Dermis blood vessel endothelial cell (primary cell): Measurements from ENCODE around the gene ADGRL4. TPM values are rescaled to one million over a fixed set of nuclear protein-coding genes. Genes with fewer than 3 reads are reported as not detected.
"Not testable (repeated sequence)": the region's sequence is repeated elsewhere in the genome, so short reads cannot be mapped to it uniquely, and the experiment has no call there.

Experiments used
- DNase-seq: peaks from one replicate; pipeline ENCODE4 v3.0.0; 2010
- total RNA-seq: library from RNA; depleted of rRNA; stranded (reverse); fragments of >200 nt; gene quantifications from 2 replicates; pipeline ENCODE4 v1.2.3, GENCODE V29; 2014

The ADGRL4 gene
- total RNA-seq, 1 donor from 2014 or later = 157 TPM

- DNase-seq = no peak
Observed at GRCh38 chr1:78916986-78917385, 89.5 kb downstream of the ADGRL4 start.

DNA sequence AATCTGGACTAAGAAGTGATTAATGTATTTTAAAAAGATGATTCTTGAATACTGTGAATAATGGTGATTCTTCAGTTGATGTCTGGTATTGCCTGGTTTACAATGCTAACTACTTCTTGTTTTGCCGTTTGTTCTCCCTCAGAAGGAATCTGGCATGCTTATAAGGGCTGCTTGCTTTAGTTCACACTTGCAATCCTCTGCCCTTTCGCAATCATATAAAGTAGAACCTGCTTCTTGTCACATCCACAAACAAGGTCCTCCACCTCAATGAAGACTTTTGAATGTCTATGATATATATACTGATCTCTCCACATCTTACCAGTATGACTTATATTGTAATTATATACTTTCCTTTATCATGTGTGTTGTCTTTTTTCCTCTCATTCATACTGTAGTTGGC lies 92.6 kb downstream of the ADGRL4 start:
- DNase-seq = no peak

DNA sequence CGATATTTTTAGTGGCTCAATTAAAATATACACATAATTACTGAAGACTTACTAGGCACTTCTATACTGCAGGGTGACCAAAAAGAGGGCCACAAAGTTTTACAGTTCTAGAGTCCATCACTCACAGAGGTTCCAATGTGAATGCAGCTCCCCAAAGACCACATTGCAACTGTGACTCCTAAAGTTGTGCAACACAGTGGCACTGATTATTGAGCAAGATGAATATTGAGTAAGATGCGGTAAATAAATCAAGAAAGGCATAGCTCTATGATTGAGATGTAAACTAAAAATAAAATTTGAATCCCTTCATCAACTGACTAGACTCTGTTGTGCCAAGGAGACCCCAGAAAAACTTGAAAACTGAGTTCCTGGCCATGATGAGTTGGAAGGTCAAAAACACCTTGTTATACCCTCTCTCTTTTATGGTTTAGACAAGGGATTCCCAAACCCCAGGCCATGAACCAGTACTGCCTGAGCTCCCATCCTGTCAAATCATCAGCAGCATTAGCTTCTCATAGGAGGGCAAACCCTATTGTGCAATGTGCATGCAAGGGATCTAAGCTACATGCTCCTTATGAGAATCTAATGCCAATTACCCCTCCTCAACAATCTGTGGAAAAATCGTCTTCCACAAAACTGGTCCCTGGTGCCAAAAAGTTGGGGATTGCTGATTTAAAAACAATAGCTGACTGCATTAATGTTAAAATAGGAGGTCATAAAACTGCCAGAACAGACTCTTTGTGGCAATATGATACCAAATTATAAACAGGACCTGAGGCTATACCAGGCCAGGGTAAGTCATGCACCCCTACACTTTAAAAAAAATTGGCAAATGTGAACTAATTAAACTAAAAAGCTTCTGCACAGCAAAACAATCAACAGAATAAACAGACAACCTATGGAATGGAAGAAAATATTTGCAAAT lies 94.3 kb downstream of the ADGRL4 start:
- no peak for DNase-seq

DNA sequence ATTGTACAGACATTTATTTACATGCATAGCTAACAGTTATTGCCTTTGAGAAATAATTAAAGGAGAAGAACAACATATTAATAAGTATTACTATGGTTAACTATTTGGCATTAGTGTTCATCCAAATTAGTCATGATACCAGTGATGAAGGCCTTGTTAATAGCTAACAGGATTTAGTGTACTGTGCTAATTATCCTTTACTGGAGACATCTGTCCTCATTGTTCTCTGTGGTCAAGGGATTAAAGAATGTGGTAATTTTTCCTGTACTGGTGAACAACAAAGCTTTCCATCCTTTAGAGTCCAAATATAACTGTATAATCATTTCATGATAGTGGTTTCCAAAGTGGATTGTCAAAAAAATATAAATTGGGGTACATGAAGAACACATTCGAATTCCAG lies 103.9 kb downstream of the ADGRL4 start:
- DNase-seq = no peak

DNA sequence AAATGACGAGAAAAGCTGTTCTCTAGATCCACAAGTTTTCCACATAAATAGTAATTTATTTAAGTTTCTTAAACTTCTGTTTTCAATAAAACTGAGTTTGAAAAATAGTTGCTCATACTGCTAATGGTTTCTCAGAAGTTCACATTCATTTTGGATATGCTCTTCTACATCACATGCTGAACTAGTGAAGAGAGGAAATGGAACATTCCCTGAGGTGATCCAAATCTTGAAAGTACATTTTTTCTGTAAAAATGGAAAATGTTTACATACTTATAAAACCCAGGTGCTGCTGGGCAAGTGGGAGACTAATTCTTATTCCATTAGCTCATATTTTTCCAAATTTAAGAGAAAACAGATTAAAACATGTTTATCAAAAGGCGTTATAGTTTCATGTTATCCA lies 111.7 kb downstream of the ADGRL4 start:
- no peak for DNase-seq

- no peak for DNase-seq
Observed at GRCh38 chr1:78892260-78892840, 114.2 kb downstream of the ADGRL4 start.

DNA sequence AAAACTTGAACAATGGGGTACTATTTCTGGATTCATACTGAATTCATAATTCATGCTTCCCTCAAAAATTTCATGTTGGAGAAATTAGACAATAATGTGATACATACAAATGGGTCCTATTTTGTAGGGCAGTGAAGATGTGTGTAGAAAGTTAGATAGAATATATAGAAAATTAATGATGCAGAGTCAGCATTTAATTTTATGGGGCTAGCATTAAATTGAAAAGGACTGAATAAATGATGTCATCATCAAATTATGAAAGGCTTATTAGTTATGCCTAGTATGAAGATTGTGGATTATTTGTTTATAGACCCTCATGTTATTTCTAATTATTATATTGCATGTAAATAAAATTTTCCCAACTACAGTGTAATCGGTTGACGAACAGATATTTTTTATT lies 119.1 kb downstream of the ADGRL4 start:
- no peak for DNase-seq

DNA sequence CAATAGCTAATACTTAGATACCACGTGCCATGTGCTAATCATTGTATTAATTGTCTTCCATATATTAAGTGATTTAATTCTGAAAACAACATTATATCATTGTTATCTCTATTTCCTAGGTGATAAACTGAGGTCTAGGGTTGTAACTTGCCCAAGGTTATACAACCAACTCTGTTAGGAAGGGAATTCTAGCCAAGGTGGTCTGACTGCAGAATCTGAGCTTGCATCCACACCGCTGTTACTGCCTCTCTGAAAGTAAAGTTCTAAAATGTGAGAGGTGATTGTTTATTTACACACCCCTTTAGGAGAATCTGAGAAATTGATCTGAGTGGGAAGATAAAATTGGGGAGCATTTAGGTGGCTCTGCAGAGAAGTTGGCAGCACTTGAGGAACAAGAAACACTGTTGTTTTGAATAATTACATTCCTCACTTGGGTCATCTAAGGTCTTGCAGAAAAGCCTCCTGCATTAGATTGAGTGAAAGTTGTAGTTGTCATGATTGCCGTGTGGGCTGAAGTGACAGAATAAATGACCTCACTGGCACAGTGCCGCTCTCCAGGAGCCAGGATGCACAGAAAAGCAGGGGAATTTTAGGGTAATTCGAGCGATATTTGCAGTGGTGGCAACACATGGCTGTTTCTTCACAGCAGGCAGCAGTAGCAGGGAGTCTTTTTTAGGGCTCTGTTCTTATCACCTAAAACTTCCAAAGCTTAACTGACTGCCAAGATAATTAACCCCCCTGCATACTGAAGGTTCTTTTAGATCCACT lies 121.7 kb downstream of the ADGRL4 start:
- no peak for DNase-seq

GRCh38 chr1:78880223-78880622 lies 126.3 kb downstream of the ADGRL4 start:
- no peak for DNase-seq

DNA sequence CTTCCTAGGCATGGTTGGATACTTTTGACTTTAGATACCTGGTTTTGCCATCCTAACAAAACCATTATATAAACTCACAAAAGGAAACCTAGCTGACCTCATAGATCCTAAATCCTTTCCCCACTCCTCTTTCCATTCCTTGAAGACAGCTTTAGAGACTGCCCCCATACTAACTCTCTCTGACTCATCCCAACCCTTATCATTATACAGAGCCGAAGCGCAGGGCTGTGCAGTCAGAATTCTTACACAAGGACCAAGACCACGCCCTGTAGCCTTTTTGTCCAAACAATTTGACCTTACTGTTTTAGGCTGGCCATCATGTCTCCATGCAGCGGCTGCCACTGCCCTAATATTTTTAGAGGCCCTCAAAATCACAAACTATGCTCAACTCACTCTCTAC lies 130.5 kb downstream of the ADGRL4 start:
- DNase-seq = not testable (repeated sequence)

DNA sequence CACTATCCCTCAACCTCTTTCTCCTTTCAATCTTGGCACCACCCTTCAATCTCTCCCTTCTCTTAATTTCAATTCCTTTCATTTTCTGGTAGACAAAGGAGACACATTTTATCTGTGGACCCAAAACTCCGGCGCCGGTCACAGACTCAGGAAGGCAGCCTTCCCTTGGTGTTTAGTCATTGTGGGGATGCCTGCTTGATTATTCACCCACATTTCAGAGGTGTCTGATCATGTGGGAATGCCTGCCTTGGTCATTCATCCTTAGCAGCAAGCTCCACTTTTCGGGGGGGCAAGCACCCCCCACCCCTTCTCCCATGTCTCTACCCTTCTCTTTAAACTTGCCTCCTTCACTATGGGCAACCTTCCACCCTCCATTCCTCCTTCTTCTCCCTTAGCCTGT lies 133.7 kb downstream of the ADGRL4 start:
- peak; percentile 55 for DNase-seq

DNA sequence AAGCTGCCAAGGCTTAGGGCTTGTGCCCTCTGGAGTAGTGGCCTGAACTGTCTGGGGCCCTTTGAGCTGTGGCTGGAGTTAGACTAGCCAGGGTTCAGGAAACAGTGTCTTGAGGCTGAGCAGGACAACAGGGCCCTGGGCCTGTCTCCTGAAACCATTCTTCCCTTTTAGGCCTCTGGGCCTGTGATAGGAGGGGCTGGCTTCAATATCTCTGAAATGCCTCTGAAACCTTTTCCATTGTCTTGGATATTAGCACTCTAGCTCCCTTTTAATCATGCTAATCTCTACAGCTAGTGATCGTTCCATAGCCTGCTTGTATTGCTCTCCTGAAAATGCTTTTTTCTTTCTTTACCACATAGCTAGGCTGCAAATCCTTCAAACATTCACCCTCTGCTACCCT lies 135.3 kb downstream of the ADGRL4 start:
- DNase-seq = no peak

- DNase-seq = no peak
Observed at GRCh38 chr1:78869136-78869535, 137.4 kb downstream of the ADGRL4 start.

GRCh38 chr1:78864175-78864574 lies 142.4 kb downstream of the ADGRL4 start:
- no peak for DNase-seq

GRCh38 chr1:78856096-78856495 lies 150.4 kb downstream of the ADGRL4 start:
- peak; percentile 75 for DNase-seq

- no peak for DNase-seq
Observed at GRCh38 chr1:78855258-78855657, 151.3 kb downstream of the ADGRL4 start.

DNA sequence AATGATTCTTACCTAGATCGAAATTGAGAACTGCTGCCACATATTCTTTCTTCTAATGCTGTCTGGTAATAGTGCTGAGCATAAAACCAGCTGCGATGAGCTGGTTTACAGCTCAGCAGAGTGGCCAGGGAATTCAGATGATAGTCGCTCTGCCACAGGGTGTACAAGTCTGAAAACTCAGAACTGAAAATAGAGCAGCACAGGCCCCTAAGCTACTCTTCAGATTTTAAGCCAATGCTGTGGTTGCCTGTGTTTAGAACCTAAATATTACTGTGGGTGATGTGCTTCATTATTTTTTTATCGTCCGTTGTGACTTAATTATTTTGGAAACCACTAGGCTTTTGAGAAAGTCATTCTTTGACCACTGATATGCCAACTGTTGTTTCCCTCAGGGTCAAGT lies 152.0 kb downstream of the ADGRL4 start:
- DNase-seq = no peak

GRCh38 chr1:78843546-78843945 lies 163.0 kb downstream of the ADGRL4 start:
- no peak for DNase-seq

- no peak for DNase-seq
Observed at GRCh38 chr1:78843111-78843510, 163.4 kb downstream of the ADGRL4 start.

GRCh38 chr1:78840453-78841271 lies 165.9 kb downstream of the ADGRL4 start:
- peak; percentile 37 for DNase-seq
